Measurements from ENCODE around the gene WDR77. TPM values are rescaled to one million over a fixed set of nuclear protein-coding genes. Genes with fewer than 3 reads are reported as not detected.

WDR77 gene
- total and polyA plus RNA-seq, 9 of the 15 experiments (the other 6 are each of a cell fraction or from before 2014, with no cell fraction given) = 20.6 to 160 (median 75.3) TPM

DNA sequence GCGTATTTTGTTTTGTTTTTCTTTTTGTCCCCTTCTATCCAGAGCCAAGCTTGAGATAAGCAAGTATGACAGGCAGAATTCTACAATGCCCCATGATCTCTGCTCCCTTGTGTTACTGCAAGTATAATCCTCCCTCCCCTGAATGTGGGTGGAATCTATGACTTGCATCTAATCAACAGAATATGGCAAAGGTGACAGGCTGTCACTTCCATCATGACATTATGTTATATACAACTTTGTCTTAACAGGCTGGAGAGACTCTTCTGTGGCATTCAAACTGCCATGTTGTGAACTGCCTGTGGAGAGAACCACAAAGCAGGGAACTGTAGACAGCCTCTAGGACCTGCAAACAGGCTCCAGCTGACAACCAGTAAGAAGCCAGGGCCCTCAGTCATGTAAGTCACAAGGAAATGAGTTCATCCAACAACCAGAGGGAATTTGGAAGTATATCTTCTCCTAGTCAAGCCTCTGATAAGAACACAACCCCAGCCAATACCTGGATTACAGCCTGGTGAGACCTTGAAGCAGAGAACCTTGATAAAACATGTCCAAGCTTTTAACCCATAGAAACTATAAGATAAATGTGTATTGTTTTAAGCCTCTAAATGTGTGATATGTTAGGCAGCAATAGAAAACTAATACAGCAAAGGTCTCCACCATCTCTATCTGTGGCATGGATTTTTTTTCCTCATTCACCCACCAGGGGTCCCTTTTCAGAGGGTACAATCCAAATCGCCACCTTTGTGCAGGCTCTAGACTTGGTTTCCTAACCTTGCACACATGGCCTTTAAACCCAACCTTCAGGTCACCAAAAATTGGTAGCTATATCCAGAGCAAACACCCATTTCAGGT is 19.0 kb upstream of the WDR77 start (continued):
- TF ChIP-seq, protein P1, sequence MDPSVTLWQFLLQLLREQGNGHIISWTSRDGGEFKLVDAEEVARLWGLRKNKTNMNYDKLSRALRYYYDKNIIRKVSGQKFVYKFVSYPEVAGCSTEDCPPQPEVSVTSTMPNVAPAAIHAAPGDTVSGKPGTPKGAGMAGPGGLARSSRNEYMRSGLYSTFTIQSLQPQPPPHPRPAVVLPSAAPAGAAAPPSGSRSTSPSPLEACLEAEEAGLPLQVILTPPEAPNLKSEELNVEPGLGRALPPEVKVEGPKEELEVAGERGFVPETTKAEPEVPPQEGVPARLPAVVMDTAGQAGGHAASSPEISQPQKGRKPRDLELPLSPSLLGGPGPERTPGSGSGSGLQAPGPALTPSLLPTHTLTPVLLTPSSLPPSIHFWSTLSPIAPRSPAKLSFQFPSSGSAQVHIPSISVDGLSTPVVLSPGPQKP (CRISPR knock-in tag; IDR thresholded peaks at IDR 0.05) = no peak
- no peak for TF ChIP-seq ZNF561 (CRISPR knock-in tag; conservative IDR thresholded peaks at IDR 0.05)
- TF ChIP-seq PYGO2 (tag; IDR thresholded peaks at IDR 0.05) = no peak
- TF ChIP-seq CAMTA2 (CRISPR knock-in tag; conservative IDR thresholded peaks at IDR 0.05) = no peak
- peak; percentile 54; the same call in 1 of the 2 replicates for TF ChIP-seq ELF4 (CRISPR knock-in tag; IDR thresholded peaks at IDR 0.05)
- no peak for TF ChIP-seq ADNP (tag; IDR thresholded peaks at IDR 0.05)
- TF ChIP-seq, protein P2, sequence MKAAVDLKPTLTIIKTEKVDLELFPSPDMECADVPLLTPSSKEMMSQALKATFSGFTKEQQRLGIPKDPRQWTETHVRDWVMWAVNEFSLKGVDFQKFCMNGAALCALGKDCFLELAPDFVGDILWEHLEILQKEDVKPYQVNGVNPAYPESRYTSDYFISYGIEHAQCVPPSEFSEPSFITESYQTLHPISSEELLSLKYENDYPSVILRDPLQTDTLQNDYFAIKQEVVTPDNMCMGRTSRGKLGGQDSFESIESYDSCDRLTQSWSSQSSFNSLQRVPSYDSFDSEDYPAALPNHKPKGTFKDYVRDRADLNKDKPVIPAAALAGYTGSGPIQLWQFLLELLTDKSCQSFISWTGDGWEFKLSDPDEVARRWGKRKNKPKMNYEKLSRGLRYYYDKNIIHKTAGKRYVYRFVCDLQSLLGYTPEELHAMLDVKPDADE (conservative IDR thresholded peaks at IDR 0.05; ENCODE audit: control insufficient read depth, low read depth, low read length) = no peak
- TF ChIP-seq E2F4 (CRISPR knock-in tag; IDR thresholded peaks at IDR 0.05; ENCODE audit: low read depth) = no peak
- no peak for TF ChIP-seq ILF3 (IDR thresholded peaks at IDR 0.05; ENCODE audit: borderline replicate concordance)
- TF ChIP-seq ZNF253 (CRISPR knock-in tag; conservative IDR thresholded peaks at IDR 0.05) = no peak
- no peak for TF ChIP-seq ETV1 (tag; conservative IDR thresholded peaks at IDR 0.05; ENCODE audit: low read depth)
- no peak for TF ChIP-seq HMG20B (CRISPR knock-in tag; IDR thresholded peaks at IDR 0.05)
- TF ChIP-seq, protein P3, sequence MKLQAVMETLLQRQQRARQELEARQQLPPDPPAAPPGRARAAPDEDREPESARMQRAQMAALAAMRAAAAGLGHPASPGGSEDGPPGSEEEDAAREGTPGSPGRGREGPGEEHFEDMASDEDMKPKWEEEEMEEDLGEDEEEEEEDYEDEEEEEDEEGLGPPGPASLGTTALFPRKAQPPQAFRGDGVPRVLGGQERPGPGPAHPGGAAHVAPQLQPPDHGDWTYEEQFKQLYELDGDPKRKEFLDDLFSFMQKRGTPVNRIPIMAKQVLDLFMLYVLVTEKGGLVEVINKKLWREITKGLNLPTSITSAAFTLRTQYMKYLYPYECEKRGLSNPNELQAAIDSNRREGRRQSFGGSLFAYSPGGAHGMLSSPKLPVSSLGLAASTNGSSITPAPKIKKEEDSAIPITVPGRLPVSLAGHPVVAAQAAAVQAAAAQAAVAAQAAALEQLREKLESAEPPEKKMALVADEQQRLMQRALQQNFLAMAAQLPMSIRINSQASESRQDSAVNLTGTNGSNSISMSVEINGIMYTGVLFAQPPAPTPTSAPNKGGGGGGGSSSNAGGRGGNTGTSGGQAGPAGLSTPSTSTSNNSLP (IDR thresholded peaks at IDR 0.05; ENCODE audit: borderline replicate concordance, low read depth, low read length) = peak; percentile 14; the same call in 1 of the 2 replicates
- TF ChIP-seq RNF2 (IDR thresholded peaks at IDR 0.05) = no peak
- no peak for TF ChIP-seq WHSC1 (IDR thresholded peaks at IDR 0.05; ENCODE audit: low read length)
- no peak for TF ChIP-seq SMAD1 (IDR thresholded peaks at IDR 0.05; ENCODE audit: low read depth, low read length, partially characterized antibody)
- no peak for TF ChIP-seq PCBP1 (IDR thresholded peaks at IDR 0.05; ENCODE audit: low read depth, low read length, poor library complexity, severe bottlenecking)
- TF ChIP-seq FOXK2 (conservative IDR thresholded peaks at IDR 0.05 in 1 of 2, IDR thresholded peaks at IDR 0.05 in 1 of 2; ENCODE audit: low read depth in 2 of 2) = peak in 1 of 2 experiments; percentile 31; a peak in 1 of 4 replicates
- TF ChIP-seq POLR2H (tag; IDR thresholded peaks at IDR 0.05; ENCODE audit: low read depth) = no peak
- TF ChIP-seq NCOA1 (IDR thresholded peaks at IDR 0.05; ENCODE audit: low read depth) = no peak
- TF ChIP-seq DACH1 (IDR thresholded peaks at IDR 0.05; ENCODE audit: partially characterized antibody) = no peak
- no peak for TF ChIP-seq KHSRP (IDR thresholded peaks at IDR 0.05)
